ENCODE data around the gene LGR6.
A peak's percentile ranks its signal among the peaks of the same experiment; 100 is the strongest.

The LGR6 gene

GRCh38 chr1:202268032-202268431, 74.4 kb downstream of the LGR6 start:
- no peak for DNase-seq

- DNase-seq: no peak
Measured at GRCh38 chr1:202268817-202269216, 75.2 kb downstream of the LGR6 start.

DNA sequence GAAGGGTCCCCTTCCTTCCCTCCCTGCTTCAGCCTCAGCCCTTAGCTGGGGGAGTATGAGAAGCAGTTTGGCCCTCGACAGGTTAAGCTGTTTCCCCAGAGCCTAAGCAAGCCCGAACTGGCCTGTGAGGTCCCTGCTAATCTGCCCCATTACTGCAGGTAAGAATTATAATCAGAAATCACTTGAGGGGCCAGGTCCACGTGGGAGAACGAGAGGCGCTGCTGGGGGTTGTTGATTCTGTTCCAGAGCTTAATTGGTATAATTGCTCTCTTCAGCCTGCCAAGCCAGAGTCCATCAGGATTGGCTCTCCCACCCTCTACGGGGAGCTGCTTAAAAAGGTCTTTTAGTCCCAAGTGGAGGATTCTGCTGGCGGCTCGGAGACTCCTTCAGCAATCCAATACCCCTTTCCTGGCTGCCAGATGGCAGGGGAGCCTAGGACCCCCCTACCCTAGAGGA, 77.3 kb downstream of the LGR6 start:
- DNase-seq: no peak

DNA sequence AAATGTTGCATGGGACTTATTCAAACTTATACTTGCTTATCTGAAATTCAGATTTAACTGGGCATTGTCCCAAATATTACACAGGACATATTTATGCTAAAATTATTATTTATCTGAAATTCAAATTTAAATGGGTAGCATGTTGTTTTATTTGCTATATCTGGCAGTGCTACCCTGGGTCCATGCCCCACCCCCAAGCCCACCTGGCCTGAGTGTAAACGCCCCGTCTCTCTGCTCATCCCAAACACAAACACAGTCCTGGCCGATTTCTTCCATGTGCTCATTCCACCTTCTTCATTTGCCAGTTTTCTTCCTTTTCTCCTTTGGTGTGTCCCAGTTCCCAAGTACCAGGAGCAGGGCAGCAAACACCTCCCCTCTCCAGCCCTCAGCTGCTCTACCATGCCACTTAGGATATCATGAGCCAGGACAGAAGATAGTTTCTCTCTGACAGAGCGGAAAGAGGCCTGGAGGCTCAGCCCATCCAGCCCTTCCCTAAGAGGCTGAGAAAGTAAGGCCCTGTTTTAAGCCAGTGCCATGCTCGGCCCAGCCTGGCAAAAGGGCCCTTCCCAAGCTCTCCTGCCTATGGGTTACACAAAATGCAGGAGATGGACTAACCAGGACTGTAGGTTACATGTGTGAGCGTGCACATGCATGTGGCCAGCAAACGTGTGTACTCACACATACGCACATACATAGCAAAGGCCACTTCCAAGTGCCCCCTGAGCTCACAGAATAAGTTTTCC, 78.7 kb downstream of the LGR6 start:
- no peak for DNase-seq

DNA sequence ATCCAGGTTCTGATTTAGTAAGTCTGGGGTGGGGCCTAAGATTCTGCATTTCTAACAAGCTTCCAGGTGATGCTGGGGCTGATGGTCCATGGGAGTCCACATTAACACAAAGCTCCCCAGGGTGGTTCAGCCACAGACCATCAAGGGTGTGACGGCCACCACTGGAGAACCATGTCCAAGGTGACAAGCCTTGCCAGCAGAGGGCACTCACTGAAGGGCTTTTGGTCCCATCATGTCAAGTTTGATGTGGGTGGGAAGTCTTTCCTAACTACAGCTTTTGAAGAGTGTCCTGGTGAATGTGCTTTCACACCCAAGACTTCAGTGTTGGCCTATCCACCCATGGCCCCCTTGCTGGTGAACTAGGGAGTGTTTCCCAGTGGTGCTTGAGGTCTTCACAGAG, 81.0 kb downstream of the LGR6 start:
- DNase-seq: no peak

DNA sequence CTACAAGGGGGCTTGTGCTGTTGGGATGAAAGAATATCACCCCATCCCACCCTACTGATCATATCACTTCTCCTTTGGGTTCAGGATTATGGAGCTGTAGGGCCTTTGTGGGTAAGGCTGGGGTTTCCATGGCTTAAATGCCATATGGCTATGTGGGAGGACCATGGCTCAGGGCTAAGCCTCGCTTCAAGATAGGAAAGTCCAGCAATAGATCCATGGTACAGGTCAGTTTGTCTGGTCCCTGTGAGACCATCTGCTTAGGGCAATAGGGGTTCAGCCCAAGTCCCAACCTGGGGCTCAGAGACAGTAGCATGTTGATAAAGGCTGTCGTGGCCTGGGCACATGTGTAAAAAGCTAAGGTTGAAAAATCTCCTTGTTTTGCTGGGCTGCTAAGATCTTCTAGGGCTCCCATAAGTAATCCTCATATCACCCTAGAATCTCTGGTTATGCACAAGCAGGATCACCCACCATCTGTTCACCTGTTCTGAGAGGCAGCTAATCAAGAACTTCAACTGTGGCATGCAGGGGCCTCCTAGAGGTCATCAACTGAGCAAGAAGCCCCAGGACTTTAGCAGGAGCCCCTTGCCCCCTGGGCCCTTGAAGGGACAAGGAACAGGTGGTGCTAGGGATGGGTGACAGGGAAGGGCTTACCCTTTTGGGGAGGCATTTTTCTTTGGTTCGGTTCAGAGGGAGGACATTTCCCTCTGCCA, 81.6 kb downstream of the LGR6 start:
- no peak for DNase-seq

GRCh38 chr1:202276081-202276715, 82.6 kb downstream of the LGR6 start:
- DNase-seq: no peak

- no peak for DNase-seq
Measured at GRCh38 chr1:202276920-202277319, 83.3 kb downstream of the LGR6 start.

DNA sequence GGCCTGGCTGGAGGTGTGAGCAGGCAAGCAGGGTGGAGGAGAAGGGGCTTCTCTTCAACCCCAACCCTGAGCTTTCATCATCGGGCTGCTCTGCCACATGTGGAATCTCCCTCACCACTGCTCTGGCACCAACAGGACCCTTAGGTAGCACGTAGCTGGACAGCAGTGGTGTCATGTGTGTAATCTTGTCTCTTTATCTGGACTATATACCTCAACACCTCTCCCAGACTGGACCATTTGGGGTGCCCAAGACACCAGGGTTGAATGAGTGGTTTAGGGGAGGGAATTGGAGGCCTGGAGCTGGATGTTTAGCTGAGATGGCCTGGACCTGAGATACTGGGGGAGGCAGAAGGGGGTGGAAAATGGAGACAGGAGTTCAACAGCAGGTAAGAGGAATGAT, 85.2 kb downstream of the LGR6 start:
- DNase-seq: no peak

- no peak for DNase-seq
Measured at GRCh38 chr1:202279806-202280205, 86.2 kb downstream of the LGR6 start.

GRCh38 chr1:202280595-202280994, 87.0 kb downstream of the LGR6 start:
- no peak for DNase-seq

DNA sequence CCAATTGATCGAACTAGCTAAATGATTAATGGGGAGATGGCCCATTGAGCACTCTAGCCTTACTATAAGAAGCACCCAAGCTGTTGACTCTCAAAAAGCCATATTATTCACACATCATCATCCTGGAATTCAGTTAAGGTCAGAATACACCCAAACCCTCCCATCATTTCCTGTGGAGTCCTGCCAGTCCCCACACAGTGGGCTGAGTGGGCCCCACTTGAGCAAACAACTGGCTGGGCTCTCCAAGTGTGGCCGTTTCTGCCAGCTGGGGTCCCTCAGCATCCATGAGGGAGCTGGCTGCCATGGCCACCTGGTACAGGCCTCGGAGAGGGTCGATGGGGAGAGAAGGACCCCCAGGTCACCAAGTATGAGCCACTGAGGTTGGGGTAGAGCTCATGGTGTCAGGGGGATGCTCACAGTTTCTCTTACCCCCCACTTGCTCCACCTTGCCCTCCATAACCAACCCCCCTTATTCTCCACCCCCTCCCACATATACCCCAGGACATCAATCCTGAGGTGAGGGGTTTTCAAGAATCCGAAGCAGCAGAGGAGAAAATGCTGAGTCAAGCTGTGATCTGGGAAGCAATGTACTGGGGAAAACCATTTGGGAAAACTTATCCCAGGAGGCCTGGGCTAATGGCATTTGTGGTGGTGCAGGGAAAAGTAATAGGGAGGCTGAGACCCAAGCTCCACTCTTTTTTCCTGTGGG, 87.9 kb downstream of the LGR6 start:
- peak; percentile 74 for DNase-seq

GRCh38 chr1:202282025-202282371, 88.4 kb downstream of the LGR6 start:
- DNase-seq: no peak

DNA sequence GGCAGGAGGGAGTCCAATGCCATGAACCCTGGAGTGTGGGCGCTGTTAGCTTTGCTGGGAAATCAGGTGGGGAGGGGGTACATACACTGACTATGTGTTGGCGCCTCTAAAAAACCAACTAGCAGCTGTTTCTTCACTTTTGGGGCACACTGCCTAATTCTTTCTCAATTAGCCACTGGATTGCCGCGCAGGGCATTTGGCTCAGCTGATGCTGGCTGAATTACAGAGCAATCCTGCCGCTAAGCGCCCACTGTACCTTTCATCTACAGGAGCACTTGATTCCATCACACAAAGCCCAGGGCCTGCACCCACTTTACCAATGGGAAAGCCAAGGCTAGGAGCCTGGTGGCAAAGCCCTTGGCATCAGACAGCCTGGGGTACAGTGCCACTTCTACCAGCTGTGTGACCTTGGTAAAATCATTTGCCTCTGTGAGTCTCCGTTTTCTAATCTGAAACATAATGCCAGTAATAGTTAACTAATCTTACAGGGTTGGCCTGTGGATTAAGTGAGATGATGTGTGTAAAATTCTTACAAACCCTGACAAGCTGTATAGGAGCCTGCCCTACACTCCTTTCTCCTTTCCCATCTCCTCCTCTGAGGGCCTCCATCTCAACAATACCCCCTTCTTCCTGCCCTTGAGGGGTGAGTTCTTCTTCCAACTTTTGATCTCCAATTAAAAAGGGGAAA, 89.1 kb downstream of the LGR6 start:
- no peak for DNase-seq

DNA sequence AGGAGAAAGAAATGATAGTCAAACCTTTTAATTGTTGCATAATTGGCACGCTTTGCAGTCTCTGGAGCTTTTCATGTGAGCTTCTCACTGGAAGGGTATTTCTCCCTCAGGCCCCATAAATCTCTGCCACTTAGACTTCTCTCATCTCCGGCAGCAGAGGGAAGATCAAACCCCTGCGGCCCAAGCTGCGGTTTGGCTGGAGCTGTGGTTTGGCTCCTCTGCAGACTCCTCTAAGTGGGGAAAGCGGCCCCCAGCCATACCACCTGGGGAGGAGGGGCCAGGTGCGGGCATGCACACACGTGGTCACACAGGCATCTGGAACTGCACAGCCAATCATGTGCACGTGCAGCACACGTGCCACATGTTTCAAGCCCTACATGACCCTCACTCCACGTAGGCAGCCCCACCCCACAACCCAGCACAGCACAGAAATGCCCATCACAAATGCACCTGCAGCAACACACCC, 89.8 kb downstream of the LGR6 start:
- peak; percentile 99 for DNase-seq

DNA sequence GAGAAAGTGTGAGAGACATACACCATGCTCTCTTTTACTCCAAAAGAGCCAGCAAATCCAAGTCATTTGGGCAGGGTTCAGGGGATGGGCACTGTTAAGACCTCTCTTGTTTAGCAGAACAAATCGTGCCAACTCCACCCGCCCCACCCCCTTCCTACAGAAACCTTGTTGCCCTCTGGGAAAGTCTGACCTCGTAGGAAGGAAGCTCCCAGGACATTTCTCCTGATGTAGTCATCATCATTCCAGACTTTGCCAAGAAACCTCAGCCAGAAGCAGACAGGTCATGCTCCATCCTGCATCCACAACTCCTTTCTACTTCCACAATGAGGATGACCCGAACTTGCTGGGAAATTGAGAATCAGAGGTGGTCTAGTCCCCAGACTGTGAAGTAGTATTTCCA, 90.4 kb downstream of the LGR6 start:
- DNase-seq: peak; percentile 90

GRCh38 chr1:202285908-202286307, 92.3 kb downstream of the LGR6 start:
- DNase-seq: no peak

GRCh38 chr1:202286622-202287097, 93.1 kb downstream of the LGR6 start:
- no peak for DNase-seq

- no peak for DNase-seq
Measured at GRCh38 chr1:202287196-202287595, 93.6 kb downstream of the LGR6 start.

DNA sequence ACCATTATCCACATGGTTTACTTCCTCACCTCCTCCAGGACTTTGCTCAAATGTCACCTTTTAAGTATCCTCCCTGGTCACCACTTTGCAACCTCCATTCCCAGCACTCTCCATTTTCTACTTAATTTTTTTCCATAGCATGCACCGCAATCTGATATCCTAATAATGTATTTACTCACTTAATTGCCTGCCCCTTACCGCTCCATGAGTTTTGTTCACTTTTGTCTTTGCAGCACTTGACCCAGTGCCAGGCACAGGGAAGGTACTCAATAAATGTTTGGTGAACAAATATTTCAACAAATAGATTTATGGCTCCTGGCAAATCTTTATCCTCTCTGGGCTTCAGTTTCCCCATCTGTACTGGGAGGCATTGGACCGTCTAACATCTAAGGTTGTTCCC, 94.6 kb downstream of the LGR6 start:
- no peak for DNase-seq

DNA sequence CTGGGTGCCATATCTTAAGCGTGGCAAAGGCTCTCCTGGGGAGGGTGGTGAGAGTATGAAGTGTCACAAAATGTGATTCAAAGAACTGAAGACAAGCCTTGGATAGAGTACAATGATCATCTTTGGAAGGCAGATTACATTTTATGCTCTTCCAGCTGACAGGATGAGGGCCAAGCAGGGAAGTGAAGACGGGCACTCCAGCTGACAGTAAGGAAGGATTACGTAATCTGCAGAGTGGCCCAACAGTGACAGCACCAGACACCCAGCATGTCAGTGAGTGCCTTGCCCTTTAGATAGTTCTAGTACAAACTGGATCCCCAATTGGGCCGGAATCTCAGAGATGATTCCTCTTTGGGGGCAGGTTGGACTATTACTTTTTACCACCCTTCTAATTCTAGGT, 95.4 kb downstream of the LGR6 start:
- no peak for DNase-seq

GRCh38 chr1:202291001-202291400, 97.4 kb downstream of the LGR6 start:
- DNase-seq: no peak

Data from NCI-H226 (cell line).